Measurements from ENCODE around the gene MACROH2A2. TPM values are rescaled to one million over a fixed set of nuclear protein-coding genes. Genes with fewer than 3 reads are reported as not detected.

Gene MACROH2A2
- total and polyA plus RNA-seq, 10 of the 15 experiments (the other 5 are each of a cell fraction or from before 2014, with no cell fraction given): 0.14 to 0.24 TPM; not detected in 8

- RAD21 ChIA-PET (ENCODE audit: unreplicated experiment): interaction anchor here (0.5 to 1.0 kb wide), 2 partner anchors 17 to 62 kb away, joined by 3 to 5 read pairs; partner anchors contain the start of gene TYSND1
- ATAC-seq (peak; percentile 44; the same call in 1 of the 3 replicates), DNase-seq (ENCODE audit: low read depth, low spot score) (no peak), FAIRE-seq (no peak)
- Histone ChIP-seq H3K4me1 (ENCODE audit: control insufficient read depth, insufficient read depth, low read length) (no peaks in the 10 kb centered on the region), H3K9me3 (replicated peaks; ENCODE audit: control insufficient read depth, insufficient read depth, low read length) (no peaks in the 10 kb centered on the region), H3K27me3 (replicated peaks in 1 of 2; ENCODE audit: control insufficient read depth in 2 of 2, insufficient read depth in 2 of 2, low read length in 1 of 2) (no peaks in the 10 kb centered on the region), H2AFZ (ENCODE audit: control insufficient read depth, low read depth, low read length) (no peak overlapping the region), H3K4me2 (ENCODE audit: control insufficient read depth, insufficient read depth) (no peak overlapping the region), H4K20me1 (ENCODE audit: control insufficient read depth, insufficient read depth) (no peaks in the 10 kb centered on the region), H3K36me3 (ENCODE audit: control insufficient read depth in 2 of 2, insufficient read depth in 2 of 2, low read length in 1 of 2) (no peaks in the 10 kb centered on the region), H3K9ac (ENCODE audit: control insufficient read depth, insufficient read depth, low read length) (no peak overlapping the region), H3K79me2 (ENCODE audit: control insufficient read depth, insufficient read depth, low read length) (no peaks in the 10 kb centered on the region), H3K4me3 (no peak overlapping the region), H3K27ac (ENCODE audit: control insufficient read depth, insufficient read depth) (no peak overlapping the region)
- CTCF ChIA-PET: interaction anchor here (0.6 to 2.7 kb wide), 5 partner anchors 9 to 141 kb away, joined by 3 to 15 read pairs (median 4); partner anchors contain the start of gene TYSND1
- in situ Hi-C loops (cut with MboI): no loop called here
- POLR2A ChIA-PET: interaction anchor here (0.6 kb wide), 1 partner anchor 9 kb away, joined by 3 read pairs; no protein-coding TSS in a partner anchor
- SMC1A ChIA-PET (ENCODE audit: uncharacterized antibody, unreplicated experiment): interaction anchor here (1.6 to 2.1 kb wide), 2 partner anchors 12 to 63 kb away, joined by 6 to 7 read pairs; partner anchors contain the start of gene TYSND1
- 37% methylated on average over 6 of the region's 6 CpGs for WGBS (ENCODE audit: insufficient coverage, insufficient replicate concordance, low lambda C conversion rate, missing lambda C conversion rate)
- TF ChIP-seq CTCF (IDR thresholded peaks at IDR 0.05 in 2 of 3, conservative IDR thresholded peaks at IDR 0.05 in 1 of 3; ENCODE audit: control insufficient read depth in 2 of 3, extremely low read depth in 1 of 3, insufficient read depth in 1 of 3, low read depth in 3 of 3, low read length in 3 of 3) (peak in 1 of 3 experiments; percentile 33; a peak in 1 of 6 replicates), EGR1 (IDR thresholded peaks at IDR 0.05; ENCODE audit: borderline replicate concordance in 1 of 2, low read depth in 2 of 2, low read length in 2 of 2) (no peak), IRF4 (IDR thresholded peaks at IDR 0.05; ENCODE audit: low read depth, low read length) (no peak), ZBTB4 (CRISPR knock-in tag; IDR thresholded peaks at IDR 0.05) (no peak)
- intact Hi-C loops (cut with micrococcal nuclease; ENCODE audit: unreplicated experiment): loop anchor here (1.0 kb wide), 1 partner anchor 62 kb away; the partner anchor contains the start of gene TYSND1
- BruUV-seq (replicated peaks): no TSS peak
Observed at GRCh38 chr10:70084189-70084588, 31.5 kb downstream of the MACROH2A2 start.

Measured in GM12878 (cell line).